ENCODE data around the gene MICAL1. TPM values are rescaled to one million over a fixed set of nuclear protein-coding genes. Genes with fewer than 3 reads are reported as not detected.

Gene MICAL1
- total RNA-seq, 1 experiment from 2014 or later: 23.2 TPM

- no peaks in the 10 kb centered on the region for H3K4me1 Mint-ChIP-seq (ENCODE audit: insufficient read depth, unreplicated experiment)
- intact Hi-C loops (cut with micrococcal nuclease): no loop called here
- TF ChIP-seq CTCF (IDR thresholded peaks at IDR 0.05; ENCODE audit: unreplicated experiment): no peak
- no peaks in the 10 kb centered on the region for H3K9me3 Mint-ChIP-seq (ENCODE audit: unreplicated experiment)
- no peak for DNase-seq (ENCODE audit: unreplicated experiment)
- no TSS peak for BruUV-seq (replicated peaks)
- no peaks in the 10 kb centered on the region for H3K36me3 Mint-ChIP-seq (ENCODE audit: insufficient read depth, unreplicated experiment)
- H3K27ac Mint-ChIP-seq (ENCODE audit: low read depth, unreplicated experiment): no peak overlapping the region
- POLR2A ChIA-PET: no interaction called here
- H3K4me3 Mint-ChIP-seq (ENCODE audit: unreplicated experiment): no peak overlapping the region
- peaks cover 26% of the 10 kb centered on the region for H3K27me3 Mint-ChIP-seq (ENCODE audit: insufficient read depth, unreplicated experiment)
- CTCF ChIA-PET: no interaction called here
Measured at GRCh38 chr6:109498052-109498451, 42.5 kb upstream of the MICAL1 start.

GRCh38 chr6:109496036-109496772 is 40.6 kb upstream of the MICAL1 start:
- CTCF ChIA-PET: interaction anchor here (1.1 kb wide), 1 partner anchor 12 kb away, joined by 3 read pairs; no protein-coding TSS in a partner anchor
- POLR2A ChIA-PET: interaction anchor here (0.6 kb wide), 1 partner anchor 1554 kb away, joined by 3 read pairs; no protein-coding TSS in a partner anchor

GRCh38 chr6:109493865-109494264 is 38.3 kb upstream of the MICAL1 start:
- Mint-ChIP-seq H3K36me3 (ENCODE audit: insufficient read depth, unreplicated experiment) (no peaks in the 10 kb centered on the region), H3K4me3 (ENCODE audit: unreplicated experiment) (no peak overlapping the region), H3K27ac (ENCODE audit: low read depth, unreplicated experiment) (no peak overlapping the region), H3K27me3 (ENCODE audit: insufficient read depth, unreplicated experiment) (peaks cover 26% of the 10 kb centered on the region), H3K4me1 (ENCODE audit: insufficient read depth, unreplicated experiment) (peaks cover 5% of the 10 kb centered on the region), H3K9me3 (ENCODE audit: unreplicated experiment) (no peaks in the 10 kb centered on the region)
- ChIA-PET POLR2A (no interaction called here), CTCF (no interaction called here)
- no TSS peak for BruUV-seq (replicated peaks)
- no peak for DNase-seq (ENCODE audit: unreplicated experiment)
- no peak for TF ChIP-seq CTCF (IDR thresholded peaks at IDR 0.05; ENCODE audit: unreplicated experiment)
- intact Hi-C loops (cut with micrococcal nuclease): no loop called here

More at GRCh38 chr6:109496036-109496772, 40.6 kb upstream of the MICAL1 start:
- intact Hi-C loops (cut with micrococcal nuclease): no loop called here
- Mint-ChIP-seq H3K36me3 (ENCODE audit: insufficient read depth, unreplicated experiment) (no peaks in the 10 kb centered on the region), H3K4me1 (ENCODE audit: insufficient read depth, unreplicated experiment) (peaks cover 4% of the 10 kb centered on the region), H3K27ac (ENCODE audit: low read depth, unreplicated experiment) (no peak overlapping the region), H3K9me3 (ENCODE audit: unreplicated experiment) (no peaks in the 10 kb centered on the region), H3K4me3 (ENCODE audit: unreplicated experiment) (no peak overlapping the region), H3K27me3 (ENCODE audit: insufficient read depth, unreplicated experiment) (peaks cover 26% of the 10 kb centered on the region)
- no peak for TF ChIP-seq CTCF (IDR thresholded peaks at IDR 0.05; ENCODE audit: unreplicated experiment)
- no peak for DNase-seq (ENCODE audit: unreplicated experiment)
- no TSS peak for BruUV-seq (replicated peaks)

- CTCF ChIA-PET: no interaction called here
- Mint-ChIP-seq H3K36me3 (ENCODE audit: insufficient read depth, unreplicated experiment) (no peaks in the 10 kb centered on the region), H3K27ac (ENCODE audit: low read depth, unreplicated experiment) (no peak overlapping the region), H3K9me3 (ENCODE audit: unreplicated experiment) (no peaks in the 10 kb centered on the region), H3K4me3 (ENCODE audit: unreplicated experiment) (no peak overlapping the region), H3K27me3 (ENCODE audit: insufficient read depth, unreplicated experiment) (peaks cover 12% of the 10 kb centered on the region), H3K4me1 (ENCODE audit: insufficient read depth, unreplicated experiment) (peaks cover 5% of the 10 kb centered on the region)
- TF ChIP-seq CTCF (IDR thresholded peaks at IDR 0.05; ENCODE audit: unreplicated experiment): no peak
- POLR2A ChIA-PET: interaction anchor here (0.6 to 0.9 kb wide), 2 partner anchors 43 to 328 kb away, joined by 3 read pairs; no protein-coding TSS in a partner anchor
- BruUV-seq (replicated peaks): no TSS peak
- DNase-seq (ENCODE audit: unreplicated experiment): peak; percentile 24
- intact Hi-C loops (cut with micrococcal nuclease): no loop called here
Measured at GRCh38 chr6:109491207-109491938, 35.8 kb upstream of the MICAL1 start.

Measured in MCF 10A (cell line).